ENCODE measurements around the gene MAP1B.

The MAP1B gene

GRCh38 chr5:72256536-72256935 lies 149.3 kb downstream of the MAP1B start:
- no peak for DNase-seq
